HEK293T (cell line): ENCODE data around the gene CFAP410.
"Not testable (repeated sequence)": the region's sequence is repeated elsewhere in the genome, so short reads cannot be mapped to it uniquely, and the experiment has no call there.

Source experiments
- CTCF ChIA-PET: fragments of 350-600 bp; formaldehyde crosslinking; extraction: SDS; loops from one replicate; lab custom pipeline; 2021; ENCODE audit warnings: antibody characterized with exemption, inconsistent platforms; lab: Yijun Ruan, JAX
- POLR2A ChIA-PET: fragments of 350-600 bp; formaldehyde crosslinking; extraction: SDS; loops from one replicate; lab custom pipeline; 2020; ENCODE audit warnings: antibody characterized with exemption, inconsistent platforms; lab: Yijun Ruan, JAX
- DNase-seq: peaks from one replicate; pipeline ENCODE4 v3.0.0; 2012; ENCODE audit warnings: mixed read lengths; ENCODE audit errors: extremely low spot score
- ARNT ChIP-seq: fragments of 450-650 bp; IDR thresholded peaks from 2 replicates; pipeline ENCODE4 v1.6.1; 2017; ENCODE audit warnings: mild to moderate bottlenecking
- BHLHE40 ChIP-seq: fragments of 450-650 bp; IDR thresholded peaks from 2 replicates; pipeline ENCODE4 v1.6.1; 2016; ENCODE audit warnings: mild to moderate bottlenecking, moderate library complexity, borderline replicate concordance
- CTBP1 ChIP-seq: fragments of 450-650 bp; IDR thresholded peaks from 2 replicates; pipeline ENCODE4 v1.6.1; 2016; ENCODE audit warnings: borderline replicate concordance
- ELF4 ChIP-seq: fragments of 450-650 bp; IDR thresholded peaks from 2 replicates; pipeline ENCODE4 v1.6.1; 2017; ENCODE audit warnings: antibody characterized with exemption
- FOXA1 ChIP-seq: fragments of 450-650 bp; IDR thresholded peaks from 2 replicates; pipeline ENCODE4 v1.6.1; 2016; ENCODE audit warnings: mild to moderate bottlenecking
- FOXK2 ChIP-seq: fragments of 450-650 bp; IDR thresholded peaks from 2 replicates; pipeline ENCODE4 v1.6.1; 2016; ENCODE audit warnings: mild to moderate bottlenecking
- FOXM1 ChIP-seq: fragments of 450-650 bp; IDR thresholded peaks from 2 replicates; pipeline ENCODE4 v1.6.1; 2017; ENCODE audit warnings: mild to moderate bottlenecking, borderline replicate concordance
- HDGF ChIP-seq: fragments of 450-650 bp; IDR thresholded peaks from 2 replicates; pipeline ENCODE4 v1.6.1; 2017; ENCODE audit warnings: antibody characterized with exemption, borderline replicate concordance
- L3MBTL2 ChIP-seq: fragments of 450-650 bp; conservative IDR thresholded peaks from 2 replicates; pipeline ENCODE4 v1.6.1; 2016; ENCODE audit warnings: mild to moderate bottlenecking
- LEF1 ChIP-seq: fragments of 450-650 bp; IDR thresholded peaks from 2 replicates; pipeline ENCODE4 v1.6.1; 2017; ENCODE audit warnings: mild to moderate bottlenecking, borderline replicate concordance
- NFRKB ChIP-seq: fragments of 450-650 bp; IDR thresholded peaks from 2 replicates; pipeline ENCODE4 v1.6.1; 2016; ENCODE audit warnings: mild to moderate bottlenecking, moderate library complexity
- PKNOX1 ChIP-seq: fragments of 450-650 bp; IDR thresholded peaks from 2 replicates; pipeline ENCODE4 v1.6.1; 2016
- SP1 ChIP-seq: fragments of 450-650 bp; IDR thresholded peaks from 2 replicates; pipeline ENCODE4 v1.6.1; 2017
- SUZ12 ChIP-seq: fragments of 450-650 bp; IDR thresholded peaks from 2 replicates; pipeline ENCODE4 v1.6.1; 2016; ENCODE audit warnings: mild to moderate bottlenecking
- TARDBP ChIP-seq: fragments of 450-650 bp; IDR thresholded peaks from 2 replicates; pipeline ENCODE4 v1.6.1; 2016
- ZNF384 ChIP-seq: fragments of 450-650 bp; IDR thresholded peaks from 2 replicates; pipeline ENCODE4 v1.6.1; 2016

The CFAP410 gene

GRCh38 chr21:44283948-44284347 is 55.2 kb downstream of the CFAP410 start:
- POLR2A ChIA-PET: no interaction called here
- DNase-seq: no peak
- CTCF ChIA-PET: no interaction called here
- TF ChIP-seq HDGF: no peak
- no peak for TF ChIP-seq L3MBTL2
- no peak for TF ChIP-seq LEF1

GRCh38 chr21:44283211-44283785 is 55.9 kb downstream of the CFAP410 start:
- DNase-seq, CTCF ChIA-PET, POLR2A ChIA-PET: not testable (repeated sequence)

GRCh38 chr21:44282370-44282769 is 56.8 kb downstream of the CFAP410 start:
- DNase-seq: no peak
- ChIA-PET POLR2A (no interaction called here), CTCF (no interaction called here)
- TF ChIP-seq FOXM1 (no peak), SP1 (no peak), NFRKB (no peak), LEF1 (no peak), ZNF384 (no peak), CTBP1 (no peak)

- DNase-seq: no peak
- POLR2A ChIA-PET: no interaction called here
- TF ChIP-seq BHLHE40 (no peak), NFRKB (no peak), LEF1 (no peak), TARDBP (no peak), PKNOX1 (no peak), ARNT (no peak), SP1 (no peak), FOXA1 (no peak), L3MBTL2 (no peak), FOXK2 (no peak), ZNF384 (no peak), HDGF (no peak), ELF4 (no peak)
- CTCF ChIA-PET: no interaction called here
Observed at GRCh38 chr21:44281801-44282200, 57.4 kb downstream of the CFAP410 start.

GRCh38 chr21:44279354-44280260 is 59.6 kb downstream of the CFAP410 start:
- TF ChIP-seq TARDBP: no peak
- TF ChIP-seq PKNOX1: no peak
- TF ChIP-seq LEF1: no peak
- TF ChIP-seq SUZ12: no peak
- TF ChIP-seq HDGF: no peak
- no peak for TF ChIP-seq L3MBTL2
- no peak for TF ChIP-seq FOXK2
- no peak for TF ChIP-seq FOXA1
- no peak for TF ChIP-seq FOXM1
- POLR2A ChIA-PET: no interaction called here
- CTCF ChIA-PET: no interaction called here

More at GRCh38 chr21:44279354-44280260, 59.6 kb downstream of the CFAP410 start:
- DNase-seq: no peak
